DMS153 treated with DMSO at 0.1 percent for 48 hours (cell line): ENCODE data around the gene KXD1.
"Not testable (repeated sequence)": the region's sequence is repeated elsewhere in the genome, so short reads cannot be mapped to it uniquely, and the experiment has no call there.

Experiments
- DNase-seq: peaks from one replicate; lab custom pipeline; 2025; ENCODE audit not compliant: unreplicated experiment; lab: John Stamatoyannopoulos, UW

The KXD1 gene

DNA sequence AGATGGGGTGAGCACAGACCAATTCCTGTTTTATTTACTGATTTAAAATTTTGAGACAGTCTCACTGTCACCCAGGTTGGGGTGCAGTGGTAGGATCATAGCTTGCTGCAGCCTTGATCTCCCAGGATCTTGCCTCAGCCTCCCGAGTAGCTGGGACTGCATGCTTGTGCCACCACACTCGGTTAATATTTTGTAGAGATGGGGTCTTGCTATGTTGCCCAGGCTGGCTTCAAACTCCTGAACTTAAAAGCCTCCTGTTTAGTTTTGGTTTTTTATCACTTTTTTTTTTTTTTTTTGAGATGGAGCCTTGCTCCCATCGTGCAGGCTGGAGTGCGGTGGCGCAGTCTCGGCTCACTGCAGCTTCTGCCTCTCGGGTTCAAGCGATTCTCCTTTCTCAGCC lies 18.7 kb downstream of the KXD1 start:
- DNase-seq = no peak

DNA sequence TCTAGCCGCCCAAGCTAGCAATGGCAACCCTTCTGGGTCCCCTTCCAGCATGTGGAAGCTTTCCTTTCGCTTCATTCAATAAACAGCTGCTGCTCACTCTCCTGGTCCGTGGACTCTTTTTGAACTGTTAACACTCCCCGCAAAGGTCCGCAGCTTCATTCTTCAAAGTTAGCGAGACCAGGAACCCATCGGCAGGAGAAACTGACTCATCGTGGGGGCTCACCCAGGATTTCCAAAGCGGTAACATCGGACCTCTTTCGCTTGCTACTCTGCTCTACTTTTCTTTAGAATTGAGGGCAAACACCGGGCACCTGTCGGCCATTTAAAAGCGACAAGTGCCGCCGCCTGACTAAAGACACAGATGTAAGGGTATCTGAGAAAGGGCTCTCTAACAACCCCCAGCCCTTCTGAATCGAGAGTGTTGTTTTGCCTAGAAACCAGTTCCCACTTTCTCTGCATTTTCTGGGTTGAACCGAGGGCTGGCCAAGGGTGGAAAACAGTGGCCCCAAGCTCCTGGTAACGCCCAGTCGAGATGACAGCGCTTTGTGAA lies 19.8 kb downstream of the KXD1 start:
- DNase-seq = no peak

DNA sequence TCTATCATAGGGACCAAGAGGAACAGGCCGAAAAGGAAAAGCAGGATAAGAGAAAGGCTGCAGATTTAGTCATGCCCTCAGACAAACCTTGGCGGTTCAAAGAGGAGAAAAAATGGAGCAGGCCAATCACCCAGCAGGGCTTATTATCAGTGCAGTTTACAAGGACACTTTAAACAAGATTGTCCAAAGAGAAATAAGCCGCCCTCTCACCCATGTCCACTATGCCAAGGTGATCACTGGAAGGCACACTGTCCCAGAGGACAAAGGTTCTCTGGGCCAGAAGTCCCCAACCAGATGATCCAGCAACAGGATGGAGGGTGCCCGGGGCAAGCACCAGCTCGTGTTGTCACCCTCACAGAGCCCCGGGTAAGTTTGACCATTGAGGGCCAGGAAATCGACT lies 22.6 kb downstream of the KXD1 start:
- no peak for DNase-seq

DNA sequence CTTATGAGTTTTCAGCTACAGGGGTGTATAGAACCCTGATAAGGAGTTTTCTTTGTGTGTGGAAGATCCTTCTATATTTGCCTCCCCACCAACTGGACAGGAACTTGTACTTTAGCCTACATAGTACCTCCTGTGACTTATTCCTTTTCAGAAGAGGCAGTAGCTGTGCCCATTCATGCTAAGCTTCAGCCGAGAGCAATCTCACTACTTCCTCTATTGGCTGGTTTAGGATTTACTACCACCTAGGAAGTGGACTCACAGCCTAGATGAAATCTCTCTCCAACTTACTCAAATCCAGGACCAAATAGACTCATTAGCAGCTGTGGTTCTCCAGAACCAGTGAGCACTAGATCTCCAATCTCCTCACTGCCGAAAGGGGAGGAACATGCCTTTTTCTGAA lies 28.6 kb downstream of the KXD1 start:
- DNase-seq = no peak

DNA sequence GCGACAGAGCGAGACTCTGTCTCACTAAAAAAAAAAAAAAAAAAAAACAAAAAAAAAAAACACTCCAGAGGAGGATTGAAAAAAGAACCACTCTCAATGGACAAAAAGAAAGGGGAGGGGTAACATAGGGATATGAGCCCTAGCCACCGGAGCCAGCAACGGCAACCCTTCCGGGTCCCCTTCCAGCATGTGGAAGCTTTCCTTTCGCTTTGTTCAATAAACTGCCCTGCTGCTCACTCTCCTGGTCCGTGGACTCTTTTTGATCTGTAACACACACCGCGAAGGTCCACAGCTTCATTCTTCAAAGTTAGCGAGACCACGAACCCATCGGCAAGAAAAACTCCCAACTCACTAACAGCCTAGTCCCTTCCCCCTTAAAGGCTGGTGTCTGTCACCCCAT lies 29.9 kb downstream of the KXD1 start:
- no peak for DNase-seq

DNA sequence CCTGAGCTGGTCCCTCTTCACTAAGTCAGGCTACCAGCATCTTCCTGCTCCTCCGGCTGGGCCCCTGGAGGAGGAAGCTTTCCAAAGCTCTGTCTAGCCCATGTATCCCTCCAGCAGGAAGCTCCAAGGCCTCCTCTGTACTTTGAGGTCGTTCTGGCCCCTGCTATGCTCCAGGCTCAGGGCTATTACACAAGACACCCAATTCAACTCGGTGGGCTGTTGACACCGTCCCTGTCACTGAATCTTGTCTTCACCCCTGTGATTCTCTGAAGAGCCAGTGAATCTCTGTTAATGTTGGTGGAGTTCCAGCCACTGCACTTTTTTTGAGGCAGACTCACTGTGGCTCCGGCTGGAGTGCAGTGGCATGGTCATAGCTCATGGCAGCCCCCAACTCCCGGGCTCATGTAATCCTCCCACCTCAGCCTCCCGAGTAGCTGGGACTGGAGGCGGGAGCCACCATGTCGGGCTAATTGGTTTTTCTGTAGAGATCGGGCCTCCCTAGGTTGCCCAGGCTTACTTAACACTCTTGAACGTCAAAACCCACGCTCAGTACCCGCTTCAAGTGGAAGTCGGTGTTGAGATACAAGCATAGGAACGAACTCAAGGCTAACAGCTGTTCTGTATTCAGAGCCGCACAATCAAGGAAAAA lies 30.4 kb downstream of the KXD1 start:
- no peak for DNase-seq

DNA sequence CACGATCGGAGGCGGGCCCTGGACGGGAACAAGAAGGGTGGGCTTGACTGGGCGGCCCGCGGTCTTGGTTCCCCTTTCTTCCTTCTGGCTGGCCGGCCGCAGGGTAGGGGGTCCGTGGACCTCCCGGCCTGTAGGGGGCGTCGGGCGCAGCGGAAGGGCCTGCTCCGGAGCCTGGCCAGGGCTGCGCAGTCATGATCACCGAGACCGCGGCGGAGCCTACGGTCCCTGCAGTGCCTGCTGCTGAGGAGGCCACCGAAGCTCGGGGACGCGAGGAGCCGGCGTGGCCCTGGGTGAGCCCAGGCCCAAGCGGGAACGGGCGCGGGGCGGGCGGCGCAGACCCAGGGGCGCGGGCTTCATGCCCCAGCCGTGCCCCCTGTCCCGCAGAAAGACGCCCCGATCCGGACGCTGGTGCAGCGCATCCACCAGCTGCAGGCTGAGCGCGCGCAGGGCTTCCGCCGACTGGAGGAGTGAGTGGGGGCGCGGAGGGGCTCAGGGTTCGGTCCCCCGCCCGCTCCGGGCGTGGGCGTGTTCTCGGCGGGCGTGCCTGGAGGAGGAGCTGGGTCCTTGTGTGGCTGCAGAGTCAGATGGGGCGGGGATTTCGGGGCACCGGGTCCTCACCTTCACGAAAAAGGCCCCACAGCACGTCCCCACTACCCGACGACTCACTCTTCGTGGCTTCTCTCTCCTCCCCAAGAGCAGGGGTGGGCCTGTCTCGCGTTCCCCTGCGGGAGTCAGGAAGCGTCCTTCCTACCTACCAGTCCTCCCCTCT lies 31.1 kb downstream of the KXD1 start, which contains the start of gene REX1BD:
TSS of gene REX1BD (plus strand) at position 188 of the 769 bp plus-strand sequence. CDS start at position 192, 4 bp downstream.
- DNase-seq = peak; percentile 26

DNA sequence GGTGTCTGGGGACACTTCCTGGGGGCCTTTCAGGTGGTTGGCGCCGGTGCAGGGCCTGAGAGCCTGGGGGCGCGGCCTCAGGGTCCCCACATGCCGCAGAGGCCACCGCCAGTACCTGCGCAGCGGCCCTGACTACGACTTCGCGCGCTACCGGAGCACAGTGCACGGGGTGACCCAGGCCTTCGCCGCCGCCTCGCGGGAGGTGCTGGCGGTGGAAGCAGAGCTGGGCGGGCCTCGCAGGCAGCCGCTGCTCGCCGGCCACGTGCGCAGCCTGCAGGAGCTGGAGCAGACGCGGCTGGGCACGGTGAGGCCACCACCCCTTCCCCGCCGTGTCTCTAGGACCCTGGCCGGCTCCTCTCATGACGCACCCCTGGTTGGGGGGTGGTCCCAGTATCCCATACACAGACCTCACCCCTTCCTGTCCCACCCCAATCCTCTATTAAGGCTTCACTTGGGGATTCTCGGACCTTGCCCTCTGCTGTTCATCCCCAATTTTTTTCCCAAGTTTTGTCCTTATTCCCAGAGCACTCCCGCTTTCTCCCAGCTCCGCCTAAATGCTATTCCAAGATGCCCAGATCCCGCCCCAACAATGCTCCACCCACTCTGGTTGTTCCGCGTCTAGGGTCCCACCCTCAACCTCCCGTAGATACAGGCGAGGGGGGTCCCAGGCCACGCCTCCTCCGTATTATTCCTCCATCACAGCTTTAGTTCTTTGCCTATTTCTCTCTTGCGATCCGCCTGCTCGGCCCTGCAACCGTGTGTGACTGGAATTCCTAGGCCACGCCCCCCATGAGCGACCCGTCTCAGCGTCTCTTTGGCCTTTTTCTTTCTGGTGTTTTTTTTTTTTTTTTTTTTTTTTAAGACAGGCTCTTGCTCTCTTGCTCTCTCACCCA lies 32.0 kb downstream of the KXD1 start:
- peak; percentile 56 for DNase-seq

DNA sequence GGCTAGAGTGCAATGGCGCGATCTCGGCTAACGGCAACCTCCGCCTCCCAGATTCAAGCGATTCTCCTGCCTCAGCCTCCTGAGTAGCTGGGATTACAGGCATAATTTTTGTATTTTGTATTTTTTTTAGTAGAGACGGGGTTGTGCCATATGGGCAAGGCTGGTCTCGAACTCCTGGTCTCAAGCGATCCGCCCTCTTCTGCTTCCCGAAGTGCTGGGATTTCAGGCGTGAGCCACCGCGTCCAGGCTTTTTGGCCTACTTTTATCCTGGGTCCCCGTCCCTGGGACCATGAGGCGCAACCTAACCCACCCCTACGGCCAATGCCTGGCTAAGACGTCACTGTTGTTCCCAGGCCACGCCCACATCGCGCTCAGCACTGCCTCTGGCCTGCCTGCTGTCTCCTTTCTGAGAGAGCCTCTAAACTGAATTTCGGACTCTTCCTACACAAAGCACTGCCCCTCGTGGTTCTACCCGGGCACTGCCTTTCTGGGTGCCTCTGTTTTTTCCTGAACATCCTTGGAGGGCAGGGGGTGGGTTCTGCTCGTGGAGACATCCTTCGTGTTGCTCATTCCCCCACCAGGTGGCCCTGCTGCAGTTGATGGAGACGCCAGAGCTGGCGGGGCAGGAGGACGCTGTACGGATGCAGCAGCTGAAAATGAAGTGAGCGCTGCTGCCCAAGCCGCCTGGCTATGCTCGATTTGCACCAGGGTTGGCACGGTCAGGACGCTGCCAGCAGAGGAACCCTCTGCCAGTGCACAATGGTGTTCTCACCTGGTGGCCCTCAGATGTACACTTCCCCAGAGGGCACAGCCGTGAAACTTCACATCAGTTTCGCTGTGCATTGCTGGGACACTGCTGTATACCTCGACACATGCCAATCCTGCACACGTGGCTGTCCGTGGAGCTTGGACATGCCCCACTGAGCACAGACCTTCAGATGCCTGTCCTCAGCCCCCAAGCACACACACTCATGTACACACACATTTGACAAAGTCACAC lies 32.9 kb downstream of the KXD1 start:
- DNase-seq = peak; percentile 97

DNA sequence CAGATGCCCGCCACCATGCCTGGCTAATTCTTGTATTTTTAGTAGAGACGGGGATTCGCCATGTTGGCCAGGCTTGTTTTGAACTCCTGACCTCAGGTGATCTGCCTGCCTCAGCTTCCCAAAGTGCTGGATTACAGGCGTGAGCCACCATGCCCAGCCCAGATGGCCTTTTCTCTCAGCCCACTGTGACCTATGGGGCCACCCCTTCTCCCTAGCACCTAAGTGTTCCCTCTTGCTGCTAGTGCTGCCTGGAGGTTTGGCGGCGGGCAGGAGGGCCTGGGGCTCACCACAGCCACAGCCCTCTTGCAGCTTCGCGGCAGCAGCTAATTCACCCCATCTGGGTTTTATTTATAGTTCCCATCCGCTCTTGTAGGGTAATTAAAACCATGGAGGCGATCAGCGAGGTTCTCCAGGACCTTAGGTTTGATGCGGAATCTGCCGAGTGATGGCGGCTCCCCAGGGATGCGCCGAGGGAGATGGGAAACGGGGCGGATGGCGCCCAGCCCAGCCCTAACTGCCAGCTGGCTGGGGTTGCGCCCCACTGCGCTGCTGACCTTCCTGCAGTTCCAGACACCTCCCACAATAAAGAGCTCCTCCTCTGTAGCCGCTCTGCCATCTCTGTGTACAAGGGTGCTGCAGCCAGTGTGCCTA lies 34.2 kb downstream of the KXD1 start:
- DNase-seq = no peak

DNA sequence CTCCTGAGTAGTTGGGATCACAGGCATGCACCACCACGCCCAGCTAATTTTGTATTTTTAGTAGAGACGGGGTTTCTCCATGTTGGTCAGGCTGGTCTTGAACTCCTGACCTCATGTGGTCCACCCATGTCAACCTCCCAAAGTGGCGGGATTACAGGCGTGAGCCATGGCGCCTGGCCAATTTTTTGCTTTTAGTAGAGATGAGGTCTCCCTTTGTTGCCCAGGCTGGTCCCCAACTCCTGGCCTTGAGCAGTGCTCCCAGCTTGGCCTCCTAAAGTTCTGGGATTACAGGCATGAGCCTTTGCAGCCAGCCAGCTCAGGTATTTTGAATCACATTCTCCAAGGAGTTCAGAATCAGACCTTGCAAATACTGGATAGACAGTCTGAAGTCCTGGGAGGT lies 35.1 kb downstream of the KXD1 start:
- not testable (repeated sequence) for DNase-seq

DNA sequence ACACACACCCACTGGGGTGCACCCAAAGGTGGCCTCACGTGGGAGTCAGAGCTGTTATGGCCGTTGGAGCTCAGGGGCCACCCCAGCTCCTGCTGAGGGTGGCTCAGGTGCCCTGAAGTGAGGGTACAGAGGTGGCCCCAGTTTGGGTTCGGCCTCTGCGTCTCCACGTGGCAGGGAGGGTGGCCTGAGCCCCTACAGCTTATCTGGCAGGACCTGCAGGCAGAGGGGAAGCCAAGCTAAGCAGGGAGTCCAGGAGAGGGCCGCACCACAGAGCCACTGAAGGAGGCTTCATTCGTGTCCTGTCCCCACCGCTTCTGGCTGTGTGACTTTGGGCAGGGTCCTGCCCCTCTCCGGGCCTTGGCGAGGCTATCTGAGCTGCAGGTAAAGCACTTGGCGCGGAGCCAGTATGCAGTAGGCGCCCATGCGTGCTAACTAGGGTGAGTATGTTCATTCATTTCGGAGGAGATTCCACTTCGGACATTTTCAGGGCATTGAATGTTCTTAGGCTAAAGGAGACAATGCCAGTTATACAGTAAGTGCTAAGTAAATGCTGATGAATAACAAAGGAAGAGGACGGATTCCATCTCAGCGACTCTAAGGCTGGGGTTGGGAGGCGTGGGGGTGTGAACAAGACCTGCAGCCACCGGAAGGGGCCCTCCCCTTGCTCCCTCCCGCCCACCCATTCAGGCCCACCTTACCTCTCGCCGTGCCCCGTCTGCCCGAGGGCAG lies 35.9 kb downstream of the KXD1 start:
- DNase-seq = no peak

DNA sequence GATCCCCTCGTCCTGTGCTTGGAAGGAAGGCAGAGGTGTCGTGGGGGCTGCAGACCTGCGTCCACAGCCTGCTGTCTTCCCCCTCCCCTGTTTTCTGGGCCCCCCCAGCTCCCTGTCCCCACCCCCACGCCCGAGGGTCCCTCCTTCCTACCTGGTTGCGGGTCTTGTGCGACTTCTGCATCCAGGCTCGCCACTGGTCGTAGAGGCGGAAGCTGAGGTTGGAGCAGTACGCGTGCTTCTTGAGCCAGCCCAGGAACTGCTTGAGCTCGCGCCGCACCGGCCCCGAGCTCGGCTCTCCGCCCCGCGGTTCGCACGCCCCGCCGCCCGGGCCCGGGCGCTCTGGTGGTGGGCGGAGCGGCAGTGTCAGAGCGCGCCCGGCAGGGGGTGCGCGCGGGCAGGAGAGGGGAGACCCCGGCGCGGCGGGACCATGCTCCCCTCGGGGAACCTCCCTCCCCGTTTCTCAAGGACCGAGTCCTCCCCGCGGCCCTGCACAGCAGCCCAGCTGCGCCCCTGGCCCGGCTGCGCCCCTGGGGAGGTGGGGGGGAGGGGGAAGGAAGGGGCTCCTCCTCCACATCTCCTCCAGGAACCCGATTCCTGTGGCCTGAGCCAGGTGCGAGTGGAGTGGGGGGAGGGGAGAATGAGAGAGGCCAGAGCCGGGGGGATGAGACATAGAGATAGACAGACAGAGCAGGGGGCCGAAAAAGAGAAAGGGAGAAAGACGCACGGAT lies 36.6 kb downstream of the KXD1 start:
- peak; percentile 59 for DNase-seq

DNA sequence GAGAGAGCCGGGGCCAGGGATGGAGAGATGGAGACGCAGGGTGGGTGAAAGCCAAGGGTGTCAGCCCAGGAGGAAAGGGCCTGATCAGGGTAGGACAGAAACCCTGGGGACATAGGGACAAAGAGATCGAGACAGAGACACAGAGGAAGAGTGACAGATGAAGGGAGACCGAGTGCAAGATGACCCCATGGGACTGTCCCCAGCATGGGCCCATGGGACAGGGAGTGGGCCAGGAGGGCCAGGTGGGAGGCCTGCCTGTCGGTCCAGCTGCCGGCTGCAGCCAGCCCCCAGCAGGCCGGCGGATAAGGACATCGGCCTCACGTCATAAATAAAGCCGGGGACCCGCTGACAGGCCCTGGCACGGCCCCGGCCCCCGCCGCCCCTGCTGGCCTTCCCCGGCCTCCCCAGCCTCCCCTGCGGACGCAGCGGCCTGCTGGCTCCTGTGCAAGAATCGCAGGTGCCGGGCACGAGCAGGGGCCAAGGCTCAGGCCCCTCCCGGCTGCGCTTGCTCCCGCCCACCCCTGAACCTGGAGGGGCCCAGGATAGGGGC lies 37.2 kb downstream of the KXD1 start:
- no peak for DNase-seq

DNA sequence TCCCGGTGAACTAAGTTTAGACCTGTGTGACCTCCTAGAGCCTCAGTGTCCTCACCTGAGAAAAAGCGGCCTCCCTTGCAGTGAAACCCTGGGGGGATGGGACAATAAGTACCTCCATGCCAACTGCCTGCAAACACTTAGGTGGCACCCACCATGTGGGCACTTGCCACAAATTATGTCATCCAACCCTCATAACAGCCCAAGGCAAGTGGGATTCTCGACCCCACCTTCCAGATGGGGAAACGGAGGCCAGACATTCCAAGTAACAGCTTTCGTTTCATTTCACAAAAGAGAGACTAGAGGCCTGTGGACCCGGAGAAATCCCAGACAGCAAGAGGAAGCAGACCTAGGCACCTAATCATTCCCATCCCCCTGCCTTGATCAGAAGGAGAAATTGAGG lies 37.8 kb downstream of the KXD1 start:
- DNase-seq = no peak

DNA sequence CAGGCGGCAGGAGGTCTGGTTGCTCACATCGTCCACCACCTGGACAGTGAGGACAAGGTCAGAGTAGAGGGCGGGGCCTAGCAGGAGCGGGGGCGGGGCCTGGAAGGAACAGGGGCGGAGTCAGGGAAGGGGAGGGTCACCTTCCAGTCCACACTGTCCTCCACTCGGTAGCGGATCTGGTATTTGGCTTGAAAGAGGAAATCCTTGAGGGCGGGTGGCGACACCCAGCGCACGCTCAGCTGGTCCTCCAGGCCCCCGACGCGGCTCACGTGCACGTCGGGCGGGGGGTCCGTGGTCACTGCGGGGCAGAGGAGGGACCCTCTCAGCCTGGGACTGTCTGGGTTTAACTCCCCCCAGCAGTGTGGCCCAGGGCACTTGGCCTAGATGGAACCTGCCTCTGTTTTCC lies 39.1 kb downstream of the KXD1 start:
- DNase-seq = peak; percentile 5

DNA sequence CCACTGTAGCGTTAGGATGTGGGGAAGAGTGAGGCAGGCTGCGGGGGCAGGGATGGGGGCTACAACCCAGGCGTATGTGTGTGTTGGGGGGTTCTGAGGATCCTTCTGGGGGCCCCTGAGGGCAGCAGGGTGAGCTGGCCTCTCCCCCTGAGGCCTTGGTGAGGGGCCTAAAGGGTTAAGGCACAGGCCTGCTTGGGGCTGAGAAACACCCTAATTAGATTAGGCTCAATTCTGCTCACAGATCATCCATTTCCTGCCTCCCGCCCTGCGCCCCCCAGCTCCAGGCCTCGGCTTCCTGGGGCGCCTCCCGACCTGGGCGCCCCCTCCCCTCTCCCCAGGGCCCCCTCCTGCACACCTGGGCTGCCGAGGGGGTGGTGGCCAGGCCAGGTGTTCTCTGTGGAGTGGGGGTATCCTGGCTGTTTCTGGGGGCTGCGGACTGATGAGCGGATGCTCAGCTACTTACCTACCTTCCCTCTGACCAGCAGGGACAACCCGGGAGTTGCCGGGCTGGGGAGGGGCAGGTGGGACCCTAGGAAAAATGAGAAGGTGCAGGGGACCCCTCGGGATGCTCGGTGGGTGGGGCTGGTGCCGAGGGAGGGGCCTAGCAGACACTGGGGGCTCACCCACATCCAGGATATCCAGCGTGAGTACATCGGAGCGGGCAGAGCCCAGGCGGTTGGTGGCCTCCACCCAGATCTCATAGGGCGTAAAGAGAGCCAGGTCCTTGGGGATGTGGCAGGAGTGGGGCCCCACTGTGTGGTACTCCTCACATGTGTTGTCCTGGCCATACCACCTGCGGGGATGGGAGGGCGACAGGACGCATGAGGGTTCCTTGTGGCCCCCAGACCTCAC lies 40.4 kb downstream of the KXD1 start:
- no peak for DNase-seq
